GM13976 (cell line): ENCODE data around the gene STK24.

Experiments used
- DNase-seq: peaks from one replicate; pipeline ENCODE4 v3.0.0; 2012; ENCODE audit warnings: low spot score
- in situ Hi-C: fragments of 300-500 bp; cut with MboI; formaldehyde crosslinking; loops from one replicate; pipeline ENCODE4 v1.12.0; 2022; ENCODE audit warnings: low sequenced_read_pairs, mixed read lengths, inconsistent platforms; ENCODE audit not compliant: unreplicated experiment
- TF ChIP-seq, protein P1 (sequence below): IDR thresholded peaks from 2 replicates; pipeline ENCODE4 v1.5.1; 2012; ENCODE audit warnings: borderline replicate concordance, mild to moderate bottlenecking; ENCODE audit not compliant: insufficient read depth; ENCODE audit errors: extremely low read depth, missing control alignments, control extremely low read depth

The STK24 gene

DNA sequence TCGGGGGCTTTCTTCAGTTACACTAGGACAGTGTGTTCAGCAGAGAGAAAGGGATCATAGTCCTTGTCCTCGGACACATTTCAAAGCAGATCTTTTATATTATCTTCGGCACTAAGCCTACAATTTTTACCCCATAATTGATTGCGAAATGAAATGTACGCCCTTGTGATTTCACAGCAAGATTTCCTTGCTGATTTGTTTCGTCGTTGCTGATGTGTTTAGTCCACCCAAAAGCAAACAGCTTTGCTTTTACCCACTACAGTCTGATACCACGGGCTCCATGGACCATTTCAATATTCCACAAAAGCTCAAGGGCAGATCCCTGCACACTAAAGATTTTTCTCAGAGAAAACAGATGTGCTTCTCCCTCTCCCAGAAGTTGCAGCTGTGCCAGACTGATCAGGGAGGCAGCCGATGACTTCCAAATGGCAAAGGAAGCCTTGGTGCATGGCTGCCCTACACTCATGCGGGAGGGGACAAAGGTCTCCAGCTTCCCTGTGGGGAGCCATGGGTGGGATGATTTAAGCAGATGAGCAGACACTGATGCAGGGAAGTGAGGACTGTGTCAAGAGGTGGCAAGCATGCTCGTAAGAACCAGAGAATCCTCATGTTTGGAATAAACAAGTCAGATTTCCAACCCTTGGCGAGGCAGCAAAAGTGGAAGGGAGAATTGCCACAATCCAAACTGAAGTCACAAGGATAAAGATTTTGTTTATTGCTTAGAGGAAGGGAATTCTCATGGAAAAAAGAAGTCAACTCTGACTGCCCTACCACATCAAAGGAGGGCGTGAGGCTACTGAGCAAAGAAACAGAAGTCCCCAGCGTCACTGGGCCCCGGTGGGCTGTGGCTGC lies 81.1 kb downstream of the STK24 start:
- TF ChIP-seq, protein P1, sequence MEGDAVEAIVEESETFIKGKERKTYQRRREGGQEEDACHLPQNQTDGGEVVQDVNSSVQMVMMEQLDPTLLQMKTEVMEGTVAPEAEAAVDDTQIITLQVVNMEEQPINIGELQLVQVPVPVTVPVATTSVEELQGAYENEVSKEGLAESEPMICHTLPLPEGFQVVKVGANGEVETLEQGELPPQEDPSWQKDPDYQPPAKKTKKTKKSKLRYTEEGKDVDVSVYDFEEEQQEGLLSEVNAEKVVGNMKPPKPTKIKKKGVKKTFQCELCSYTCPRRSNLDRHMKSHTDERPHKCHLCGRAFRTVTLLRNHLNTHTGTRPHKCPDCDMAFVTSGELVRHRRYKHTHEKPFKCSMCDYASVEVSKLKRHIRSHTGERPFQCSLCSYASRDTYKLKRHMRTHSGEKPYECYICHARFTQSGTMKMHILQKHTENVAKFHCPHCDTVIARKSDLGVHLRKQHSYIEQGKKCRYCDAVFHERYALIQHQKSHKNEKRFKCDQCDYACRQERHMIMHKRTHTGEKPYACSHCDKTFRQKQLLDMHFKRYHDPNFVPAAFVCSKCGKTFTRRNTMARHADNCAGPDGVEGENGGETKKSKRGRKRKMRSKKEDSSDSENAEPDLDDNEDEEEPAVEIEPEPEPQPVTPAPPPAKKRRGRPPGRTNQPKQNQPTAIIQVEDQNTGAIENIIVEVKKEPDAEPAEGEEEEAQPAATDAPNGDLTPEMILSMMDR = no peak
- no peak for DNase-seq
- in situ Hi-C loops = no loop called here

DNA sequence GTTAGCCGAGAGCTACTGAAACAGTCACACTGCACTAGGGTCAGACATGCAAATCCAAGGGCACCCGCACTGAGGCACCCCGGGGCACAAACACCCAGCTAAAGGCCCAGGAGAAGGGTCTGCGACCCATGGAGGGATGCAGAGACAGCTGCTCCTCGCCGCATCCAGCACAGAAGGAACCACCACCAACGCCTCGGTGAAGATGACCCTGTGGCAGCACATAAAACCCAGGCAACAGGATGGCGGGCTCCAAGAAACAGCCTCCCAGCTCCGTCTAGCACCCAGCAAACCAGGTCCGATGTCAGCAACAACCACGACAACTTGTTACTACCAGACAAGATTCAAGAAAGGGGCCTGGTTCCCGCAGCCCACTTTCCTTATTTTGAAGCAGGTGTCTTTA lies 82.1 kb downstream of the STK24 start:
- in situ Hi-C loops = no loop called here
- DNase-seq = no peak
- TF ChIP-seq, protein P1 = no peak

DNA sequence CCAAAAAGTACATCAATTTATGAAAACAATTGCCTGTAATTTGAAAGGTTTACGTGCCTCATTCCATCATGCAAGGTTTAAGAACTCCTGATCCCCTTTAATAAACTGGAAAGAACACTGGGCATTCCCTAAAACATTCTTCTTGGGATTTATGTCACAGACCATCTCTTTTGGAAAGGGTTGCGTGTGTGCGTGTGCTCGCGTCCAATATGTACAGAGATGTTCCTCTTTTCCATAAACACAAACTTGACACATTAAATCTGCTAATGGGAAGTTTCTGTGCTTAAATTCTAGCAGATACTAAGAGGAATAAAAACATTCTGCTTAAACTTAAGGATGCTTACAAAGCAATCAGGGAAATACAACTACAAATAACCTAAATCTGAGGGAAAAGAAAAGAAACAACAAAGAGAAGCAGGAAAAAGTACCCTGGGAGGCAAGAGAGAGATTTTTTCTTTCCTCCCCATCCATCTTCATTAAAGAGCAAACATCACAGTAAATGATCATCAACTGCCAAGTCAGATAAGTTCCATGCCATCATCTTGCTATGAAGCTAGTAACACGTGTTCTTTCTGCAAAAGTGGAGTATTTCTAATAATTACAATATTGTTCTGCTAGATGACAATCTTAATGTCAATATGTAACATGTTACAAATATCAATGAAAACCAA lies 83.7 kb downstream of the STK24 start:
- in situ Hi-C loops = no loop called here
- DNase-seq = no peak
- TF ChIP-seq, protein P1 = no peak

DNA sequence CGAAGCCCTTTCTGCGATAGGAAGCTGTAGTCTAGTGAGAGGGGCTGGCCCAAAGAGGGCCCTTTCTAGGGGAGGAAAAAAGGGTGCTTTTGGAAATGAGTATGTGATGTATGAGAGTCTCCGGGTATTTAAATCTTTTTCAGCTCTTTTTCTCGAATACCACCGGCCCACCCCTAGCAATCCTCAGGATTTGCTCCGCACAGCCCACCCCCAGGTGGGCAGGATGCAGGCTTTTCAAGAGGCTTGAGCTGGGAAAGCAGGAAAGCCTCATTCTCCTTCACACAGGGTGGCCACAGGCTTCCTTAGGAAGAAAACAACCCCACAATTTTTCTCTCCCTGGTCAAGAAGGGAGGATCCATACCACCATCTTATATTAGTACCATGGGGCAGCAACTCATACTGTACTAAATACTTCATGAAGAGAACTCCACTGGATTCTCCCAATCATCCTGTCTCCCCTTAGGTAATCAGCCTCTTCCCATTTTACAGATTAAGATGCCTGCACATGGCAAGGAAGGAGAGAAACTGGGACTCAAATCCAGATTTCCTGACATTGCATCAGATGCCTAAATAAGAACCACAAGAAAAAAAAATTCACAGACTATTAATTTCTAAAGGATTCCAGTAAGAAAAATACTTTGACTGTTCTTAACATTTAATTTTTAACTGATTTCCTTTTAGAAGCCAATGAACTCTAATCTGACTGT lies 84.4 kb downstream of the STK24 start:
- in situ Hi-C loops = no loop called here
- DNase-seq = no peak
- TF ChIP-seq, protein P1 = no peak

DNA sequence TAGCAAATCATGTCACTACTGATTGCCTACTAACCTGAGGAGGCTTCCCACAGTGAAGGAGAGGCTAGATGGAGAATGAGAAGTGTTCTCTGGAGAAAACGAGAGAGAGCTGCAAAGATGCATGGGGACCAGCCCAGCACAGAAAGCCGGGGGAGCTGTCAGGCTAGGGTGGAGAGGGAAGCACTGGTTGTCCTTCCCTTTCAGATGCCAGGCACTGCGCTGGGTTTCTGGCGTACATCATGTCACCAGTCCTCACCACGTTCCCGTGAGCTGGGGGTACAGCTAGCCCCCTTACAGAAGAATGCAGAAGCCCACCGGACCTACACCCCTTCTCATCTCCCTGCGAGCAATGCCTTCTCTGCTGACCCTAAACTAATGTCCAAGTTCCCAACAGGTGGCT lies 86.0 kb downstream of the STK24 start:
- TF ChIP-seq, protein P1 = no peak
- no peak for DNase-seq
- in situ Hi-C loops = no loop called here

DNA sequence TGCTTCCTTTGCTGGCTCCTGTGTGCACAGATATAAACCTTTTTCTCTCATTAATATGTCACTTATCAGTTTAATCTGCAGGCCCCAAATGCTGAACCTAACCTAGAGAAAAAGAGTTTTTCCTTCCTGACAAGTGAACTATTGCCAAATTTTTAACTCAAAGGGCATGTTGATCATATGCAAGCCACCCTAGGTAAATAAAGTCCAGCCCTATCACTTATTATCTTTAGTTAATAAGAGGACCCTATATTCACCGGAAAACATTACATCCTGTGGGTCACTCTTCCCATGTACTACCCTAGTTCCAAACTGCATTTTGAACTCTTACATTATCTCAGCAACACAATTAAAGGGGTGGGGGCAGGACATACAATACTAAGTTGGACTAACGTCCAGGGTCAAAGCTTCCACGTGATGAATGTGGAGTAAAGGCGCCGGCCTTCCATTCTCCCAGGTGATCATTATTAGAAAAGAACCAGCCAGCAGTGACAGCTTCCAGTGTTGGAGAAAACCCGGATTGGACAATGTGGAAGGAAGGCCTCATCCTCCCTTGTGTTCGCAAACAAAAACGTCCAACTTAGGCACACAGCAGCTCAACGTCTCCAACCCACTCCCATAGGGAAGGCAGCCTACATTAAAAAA lies 86.6 kb downstream of the STK24 start:
- TF ChIP-seq, protein P1 = no peak
- no peak for DNase-seq
- in situ Hi-C loops = no loop called here
